ENCODE results near the gene TAF13.

GRCh38 chr1:109079240-109079622, 3.4 kb upstream of the TAF13 start:
- TF ChIP-seq, protein P1, sequence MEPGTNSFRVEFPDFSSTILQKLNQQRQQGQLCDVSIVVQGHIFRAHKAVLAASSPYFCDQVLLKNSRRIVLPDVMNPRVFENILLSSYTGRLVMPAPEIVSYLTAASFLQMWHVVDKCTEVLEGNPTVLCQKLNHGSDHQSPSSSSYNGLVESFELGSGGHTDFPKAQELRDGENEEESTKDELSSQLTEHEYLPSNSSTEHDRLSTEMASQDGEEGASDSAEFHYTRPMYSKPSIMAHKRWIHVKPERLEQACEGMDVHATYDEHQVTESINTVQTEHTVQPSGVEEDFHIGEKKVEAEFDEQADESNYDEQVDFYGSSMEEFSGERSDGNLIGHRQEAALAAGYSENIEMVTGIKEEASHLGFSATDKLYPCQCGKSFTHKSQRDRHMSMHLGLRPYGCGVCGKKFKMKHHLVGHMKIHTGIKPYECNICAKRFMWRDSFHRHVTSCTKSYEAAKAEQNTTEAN (CRISPR knock-in tag; IDR thresholded peaks at IDR 0.05) = no peak
- TF ChIP-seq, protein P2, sequence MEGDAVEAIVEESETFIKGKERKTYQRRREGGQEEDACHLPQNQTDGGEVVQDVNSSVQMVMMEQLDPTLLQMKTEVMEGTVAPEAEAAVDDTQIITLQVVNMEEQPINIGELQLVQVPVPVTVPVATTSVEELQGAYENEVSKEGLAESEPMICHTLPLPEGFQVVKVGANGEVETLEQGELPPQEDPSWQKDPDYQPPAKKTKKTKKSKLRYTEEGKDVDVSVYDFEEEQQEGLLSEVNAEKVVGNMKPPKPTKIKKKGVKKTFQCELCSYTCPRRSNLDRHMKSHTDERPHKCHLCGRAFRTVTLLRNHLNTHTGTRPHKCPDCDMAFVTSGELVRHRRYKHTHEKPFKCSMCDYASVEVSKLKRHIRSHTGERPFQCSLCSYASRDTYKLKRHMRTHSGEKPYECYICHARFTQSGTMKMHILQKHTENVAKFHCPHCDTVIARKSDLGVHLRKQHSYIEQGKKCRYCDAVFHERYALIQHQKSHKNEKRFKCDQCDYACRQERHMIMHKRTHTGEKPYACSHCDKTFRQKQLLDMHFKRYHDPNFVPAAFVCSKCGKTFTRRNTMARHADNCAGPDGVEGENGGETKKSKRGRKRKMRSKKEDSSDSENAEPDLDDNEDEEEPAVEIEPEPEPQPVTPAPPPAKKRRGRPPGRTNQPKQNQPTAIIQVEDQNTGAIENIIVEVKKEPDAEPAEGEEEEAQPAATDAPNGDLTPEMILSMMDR (IDR thresholded peaks at IDR 0.05 in 2 of 3, conservative IDR thresholded peaks at IDR 0.05 in 1 of 3; ENCODE audit: insufficient read depth in 2 of 3, low read depth in 1 of 3, low read length in 3 of 3) = no peak
- TF ChIP-seq KAT2B (IDR thresholded peaks at IDR 0.05; ENCODE audit: low read depth, low read length) (no peak), MAX (CRISPR knock-in tag; IDR thresholded peaks at IDR 0.05) (no peak), GABPB1 (CRISPR knock-in tag; IDR thresholded peaks at IDR 0.05) (no peak), NUFIP1 (IDR thresholded peaks at IDR 0.05; ENCODE audit: partially characterized antibody) (no peak), PURB (CRISPR knock-in tag; IDR thresholded peaks at IDR 0.05; ENCODE audit: low read depth) (no peak), SMAD4 (CRISPR knock-in tag; conservative IDR thresholded peaks at IDR 0.05) (no peak), ZBTB33 (CRISPR knock-in tag; IDR thresholded peaks at IDR 0.05) (no peak), ZNF277 (CRISPR knock-in tag; IDR thresholded peaks at IDR 0.05; ENCODE audit: borderline replicate concordance) (no peak), ZBTB1 (CRISPR knock-in tag; IDR thresholded peaks at IDR 0.05; ENCODE audit: borderline replicate concordance, low read depth) (no peak), TCF7 (IDR thresholded peaks at IDR 0.05; ENCODE audit: borderline replicate concordance) (no peak)
- TF ChIP-seq, protein P3, sequence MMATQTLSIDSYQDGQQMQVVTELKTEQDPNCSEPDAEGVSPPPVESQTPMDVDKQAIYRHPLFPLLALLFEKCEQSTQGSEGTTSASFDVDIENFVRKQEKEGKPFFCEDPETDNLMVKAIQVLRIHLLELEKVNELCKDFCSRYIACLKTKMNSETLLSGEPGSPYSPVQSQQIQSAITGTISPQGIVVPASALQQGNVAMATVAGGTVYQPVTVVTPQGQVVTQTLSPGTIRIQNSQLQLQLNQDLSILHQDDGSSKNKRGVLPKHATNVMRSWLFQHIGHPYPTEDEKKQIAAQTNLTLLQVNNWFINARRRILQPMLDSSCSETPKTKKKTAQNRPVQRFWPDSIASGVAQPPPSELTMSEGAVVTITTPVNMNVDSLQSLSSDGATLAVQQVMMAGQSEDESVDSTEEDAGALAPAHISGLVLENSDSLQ (IDR thresholded peaks at IDR 0.05) = no peak
